Muscle of leg (tissue), 11 donors: ENCODE data around the gene MT1H. TPM values are rescaled to one million over a fixed set of nuclear protein-coding genes. Genes with fewer than 3 reads are reported as not detected.
"Not testable (repeated sequence)": the region's sequence is repeated elsewhere in the genome, so short reads cannot be mapped to it uniquely, and the experiment has no call there.

ENCODE experiments used
- DNase-seq: peaks from one replicate; pipeline ENCODE4 v3.0.0; 2013
- H3K27ac ChIP-seq: one replicate; pipeline ENCODE4 v1.5.1; 2013; ENCODE audit warnings: mild to moderate bottlenecking, low read length, control low read depth
- H3K27me3 ChIP-seq: one replicate; pipeline ENCODE4 v1.6.1; 2013; ENCODE audit warnings: low read length; ENCODE audit not compliant: control insufficient read depth, insufficient read depth
- H3K36me3 ChIP-seq: one replicate; pipeline ENCODE4 v1.6.1; 2013; ENCODE audit warnings: low read length; ENCODE audit not compliant: control insufficient read depth, insufficient read depth
- H3K4me1 ChIP-seq: one replicate; pipeline ENCODE4 v1.6.1; 2013; ENCODE audit warnings: low read length; ENCODE audit not compliant: control insufficient read depth, insufficient read depth
- H3K4me3 ChIP-seq: one replicate; pipeline ENCODE4 v1.5.1; 2013; ENCODE audit warnings: low read length, control low read depth
- H3K9me3 ChIP-seq: replicated peaks from 2 replicates; pipeline ENCODE4 v1.6.1; 2013; ENCODE audit warnings: low read depth, low read length; ENCODE audit not compliant: control insufficient read depth
- WGBS: methylation state at CpG from one replicate; pipeline ENCODE4 v1.1.5; 2013; ENCODE audit warnings: missing lambda C conversion rate; ENCODE audit not compliant: insufficient coverage; 5-methylcytosine and 5-hydroxymethylcytosine counted together
- polyA plus RNA-seq, 8 donors: library from polyadenylated mRNA; unstranded; fragments of 120-200 nt; gene quantifications; one replicate each; pipeline versions ENCODE4 v1.2.1 to v1.2.3, GENCODE V29; 2013; ENCODE audit warnings: inconsistent platforms in 1 of 8, low replicate concordance in 1 of 8; ENCODE audit not compliant: insufficient read length in 8 of 8, insufficient read depth in 1 of 8
- total RNA-seq: library from RNA; stranded (reverse); fragments of 120-200 nt; gene quantifications from one replicate; pipeline ENCODE4 v1.2.4, GENCODE V29; 2013

Gene MT1H
- total and polyA plus RNA-seq, 9 donors: 0.40 to 8.7 (median 5.1) TPM; not detected in 4

DNA sequence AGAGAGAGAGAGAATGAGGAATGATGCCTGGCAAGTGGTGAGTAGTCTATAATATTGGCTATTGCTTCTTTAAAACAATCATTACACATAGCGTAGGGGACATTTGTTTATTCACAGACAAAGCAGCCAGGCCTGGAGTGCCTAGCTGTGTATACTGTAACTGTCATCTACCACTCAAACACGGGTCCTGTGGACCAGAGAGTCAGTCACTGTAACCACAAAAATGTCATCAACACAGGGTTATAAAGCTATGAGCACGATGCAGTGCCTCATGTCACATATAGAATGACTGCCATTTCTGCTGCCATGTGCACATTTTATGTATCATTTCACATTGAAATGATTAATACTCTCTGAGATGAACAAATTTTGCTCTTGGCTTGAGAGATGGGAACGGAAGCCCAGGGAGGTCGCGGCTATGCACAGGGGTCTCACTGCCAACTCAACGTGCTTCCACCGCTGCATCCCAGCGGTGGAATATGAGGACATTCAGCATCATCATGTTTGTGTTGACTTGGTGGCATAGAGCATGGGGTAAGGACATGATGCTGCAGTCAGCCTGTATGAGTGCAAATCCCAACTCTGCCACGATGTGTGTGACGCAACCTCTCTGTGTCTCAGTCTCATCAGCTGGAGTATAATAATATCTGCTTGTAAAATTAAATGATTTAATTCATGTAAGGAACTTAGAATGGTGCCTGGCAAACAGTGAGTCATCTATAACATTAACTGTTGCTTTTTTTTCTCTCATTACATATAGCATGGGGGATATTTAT, 3.3 kb downstream of the MT1H start:
- Histone ChIP-seq H3K4me1 (peaks cover 27% of the 10 kb centered on the region), H3K4me3 (no peak overlapping the region), H3K27ac (no peak overlapping the region), H3K27me3 (peaks cover 89% of the 10 kb centered on the region), H3K36me3 (no peaks in the 10 kb centered on the region), H3K9me3 (no peaks in the 10 kb centered on the region)
- WGBS: 88% methylated on average over 6 of the region's 11 CpGs
- no peak for DNase-seq

DNA sequence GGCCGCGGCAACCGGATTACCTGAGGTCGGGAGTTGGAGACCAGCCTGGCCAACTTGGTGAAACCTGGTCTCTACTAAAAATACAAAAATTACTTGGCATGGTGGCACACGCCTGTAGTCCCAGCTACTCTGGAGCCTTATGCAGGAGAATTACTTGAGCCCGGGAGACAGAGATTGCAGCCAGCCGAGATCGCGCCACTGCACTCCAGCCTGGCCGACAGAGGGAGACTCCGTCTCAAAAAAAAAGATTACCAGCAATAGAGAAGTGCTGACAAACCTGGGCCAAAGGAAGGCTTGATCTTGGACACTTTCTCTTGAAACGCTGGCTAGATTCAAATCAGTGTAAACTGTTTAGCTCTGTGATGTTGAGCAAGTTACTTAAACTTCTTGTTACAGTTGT, 4.3 kb downstream of the MT1H start:
- Histone ChIP-seq H3K36me3 (no peaks in the 10 kb centered on the region), H3K9me3 (no peaks in the 10 kb centered on the region), H3K4me1 (peaks cover 24% of the 10 kb centered on the region), H3K4me3 (no peak overlapping the region), H3K27me3 (peaks cover 85% of the 10 kb centered on the region), H3K27ac (no peak overlapping the region)
- 23% methylated on average over 11 of the region's 12 CpGs for WGBS
- DNase-seq: peak; percentile 76

- WGBS: 19% methylated on average over 4 of the region's 6 CpGs
- H3K4me3 ChIP-seq, H3K36me3 ChIP-seq, H3K9me3 ChIP-seq, H3K27ac ChIP-seq: not testable (repeated sequence)
- peak; percentile 56 for DNase-seq
- peaks cover 78% of the 10 kb centered on the region for H3K27me3 ChIP-seq
- peaks cover 22% of the 10 kb centered on the region for H3K4me1 ChIP-seq
Measured at GRCh38 chr16:56674570-56674969, 5.0 kb downstream of the MT1H start.

DNA sequence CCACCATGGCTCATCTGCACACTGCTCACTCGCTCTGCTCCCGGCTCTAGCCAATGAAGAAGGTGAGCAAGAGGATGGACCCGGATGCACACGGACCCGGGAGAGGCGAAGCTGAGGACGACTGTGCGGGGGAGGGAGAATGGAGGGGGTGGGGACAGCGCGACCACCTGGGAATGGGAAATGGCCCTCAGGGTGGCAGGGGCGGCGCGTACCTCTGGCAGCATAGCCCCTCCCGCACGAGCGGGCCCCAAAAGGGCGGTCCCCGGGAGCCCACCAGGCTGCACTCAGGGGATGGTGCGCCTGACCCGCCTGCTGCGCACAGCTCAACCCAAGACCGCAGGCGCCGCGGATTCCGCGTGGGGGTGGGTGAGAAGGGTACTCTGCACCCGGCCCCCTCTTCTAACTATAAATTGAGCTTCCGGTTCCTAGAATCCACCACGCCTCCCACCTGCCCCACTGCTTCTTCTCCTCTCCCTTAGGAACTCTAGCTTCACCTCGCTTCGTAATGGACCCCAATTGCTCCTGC, 6.1 kb downstream of the MT1H start:
- H3K27me3 ChIP-seq: peaks cover 66% of the 10 kb centered on the region
- no peak overlapping the region for H3K27ac ChIP-seq
- WGBS: 4% methylated on average over 21 of the region's 32 CpGs
- DNase-seq: no peak
- no peaks in the 10 kb centered on the region for H3K36me3 ChIP-seq
- no peaks in the 10 kb centered on the region for H3K9me3 ChIP-seq
- no peak overlapping the region for H3K4me3 ChIP-seq
- H3K4me1 ChIP-seq: peaks cover 14% of the 10 kb centered on the region

- Histone ChIP-seq H3K9me3 (no peaks in the 10 kb centered on the region), H3K27me3 (peaks cover 51% of the 10 kb centered on the region), H3K4me1 (peaks cover 18% of the 10 kb centered on the region), H3K36me3 (no peaks in the 10 kb centered on the region), H3K4me3 (no peak overlapping the region), H3K27ac (no peak overlapping the region)
- DNase-seq: no peak
- no CpG with 5 or more reads among the region's 3 CpGs for WGBS
Measured at GRCh38 chr16:56677474-56677873, 7.9 kb downstream of the MT1H start.

DNA sequence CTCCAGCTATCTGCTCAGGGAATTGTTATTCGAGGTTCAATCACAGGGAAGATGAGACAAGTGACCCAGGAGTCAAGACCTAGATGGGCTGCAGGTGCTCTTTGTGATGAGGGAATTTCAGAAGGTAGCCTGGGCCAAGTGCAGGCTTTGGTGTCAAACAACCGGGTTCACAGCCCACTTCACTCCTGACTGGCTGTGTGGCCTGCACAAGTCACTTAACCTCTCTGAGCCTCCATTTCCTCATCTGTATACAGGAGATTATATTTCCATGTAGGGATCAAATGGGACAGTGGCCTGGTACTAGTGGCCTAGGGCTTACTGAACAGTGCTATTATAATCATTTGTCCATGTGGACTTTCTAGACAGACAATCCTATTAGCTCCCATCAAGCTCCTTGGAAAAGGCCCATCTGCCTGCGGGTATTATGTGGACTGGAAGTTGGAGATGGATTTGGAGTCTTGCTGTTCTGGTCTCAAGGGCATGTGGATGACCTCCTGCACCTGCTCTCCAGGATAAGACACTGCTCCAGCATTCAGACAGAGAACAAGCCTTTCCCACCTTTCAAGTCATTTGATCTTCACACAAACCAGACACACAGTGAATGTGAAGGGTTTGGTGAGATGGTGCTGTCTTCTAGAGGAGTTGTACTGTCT, 9.6 kb downstream of the MT1H start:
- DNase-seq: no peak
- H3K4me1 ChIP-seq: peaks cover 33% of the 10 kb centered on the region
- WGBS: no CpG with 5 or more reads among the region's 3 CpGs
- no peaks in the 10 kb centered on the region for H3K9me3 ChIP-seq
- peaks cover 40% of the 10 kb centered on the region for H3K27me3 ChIP-seq
- H3K27ac ChIP-seq: no peak overlapping the region
- no peak overlapping the region for H3K4me3 ChIP-seq
- H3K36me3 ChIP-seq: no peaks in the 10 kb centered on the region

- Histone ChIP-seq H3K27ac (no peak overlapping the region), H3K36me3 (no peaks in the 10 kb centered on the region), H3K9me3 (no peaks in the 10 kb centered on the region), H3K27me3 (peaks cover 35% of the 10 kb centered on the region), H3K4me3 (no peak overlapping the region), H3K4me1 (peaks cover 39% of the 10 kb centered on the region)
- DNase-seq: no peak
- WGBS: 95% methylated on average over 4 of the region's 6 CpGs
Measured at GRCh38 chr16:56679818-56680217, 10.2 kb downstream of the MT1H start.

DNA sequence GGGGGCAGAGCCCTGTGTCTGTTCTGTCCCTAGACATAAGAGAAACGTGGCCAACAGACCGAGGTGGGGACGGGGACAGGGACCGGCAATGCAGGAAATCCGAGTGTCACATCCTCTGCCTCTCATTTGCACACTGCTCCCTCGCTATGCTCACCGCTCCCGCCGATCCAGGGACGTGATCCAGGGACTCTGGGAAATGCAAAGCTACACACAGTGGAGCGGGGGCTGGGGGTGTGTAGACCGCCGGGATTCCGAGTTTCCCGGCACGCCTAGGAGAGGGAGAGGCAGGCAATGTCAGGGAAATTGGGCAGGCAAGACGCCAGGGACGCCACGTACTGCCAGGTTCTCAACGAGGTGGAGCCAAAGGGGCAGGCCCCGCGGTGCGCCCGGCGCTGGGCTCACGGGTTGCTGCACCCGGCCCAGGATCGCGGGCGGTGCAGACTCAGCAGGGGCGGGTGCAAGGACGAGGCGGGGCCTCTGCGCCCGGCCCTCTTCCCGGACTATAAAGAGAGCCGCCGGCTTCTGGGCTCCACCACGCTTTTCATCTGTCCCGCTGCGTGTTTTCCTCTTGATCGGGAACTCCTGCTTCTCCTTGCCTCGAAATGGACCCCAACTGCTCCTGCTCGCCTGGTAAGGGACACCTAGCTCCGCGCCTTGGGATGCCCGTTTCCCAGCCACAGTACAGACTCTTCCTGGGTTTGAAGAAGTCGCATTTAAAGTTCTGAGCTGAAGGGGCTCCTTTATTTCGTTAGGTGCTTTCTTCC, 12.5 kb downstream of the MT1H start, which contains the start of gene MT1X:
MT1X (plus strand) TSS at position 532 of the 764 bp plus-strand sequence; CDS start at position 603, 71 bp downstream.
- Histone ChIP-seq H3K27me3 (peaks cover 12% of the 10 kb centered on the region), H3K36me3 (no peaks in the 10 kb centered on the region), H3K4me3 (peak within 1 kb of the TSS; percentile 59), H3K4me1 (peaks cover 34% of the 10 kb centered on the region), H3K27ac (peak within 1 kb of the TSS; percentile 25), H3K9me3 (peaks cover 6% of the 10 kb centered on the region)
- peak; percentile 95 for DNase-seq
- under 1% methylated on average over 41 of the region's 49 CpGs for WGBS

DNA sequence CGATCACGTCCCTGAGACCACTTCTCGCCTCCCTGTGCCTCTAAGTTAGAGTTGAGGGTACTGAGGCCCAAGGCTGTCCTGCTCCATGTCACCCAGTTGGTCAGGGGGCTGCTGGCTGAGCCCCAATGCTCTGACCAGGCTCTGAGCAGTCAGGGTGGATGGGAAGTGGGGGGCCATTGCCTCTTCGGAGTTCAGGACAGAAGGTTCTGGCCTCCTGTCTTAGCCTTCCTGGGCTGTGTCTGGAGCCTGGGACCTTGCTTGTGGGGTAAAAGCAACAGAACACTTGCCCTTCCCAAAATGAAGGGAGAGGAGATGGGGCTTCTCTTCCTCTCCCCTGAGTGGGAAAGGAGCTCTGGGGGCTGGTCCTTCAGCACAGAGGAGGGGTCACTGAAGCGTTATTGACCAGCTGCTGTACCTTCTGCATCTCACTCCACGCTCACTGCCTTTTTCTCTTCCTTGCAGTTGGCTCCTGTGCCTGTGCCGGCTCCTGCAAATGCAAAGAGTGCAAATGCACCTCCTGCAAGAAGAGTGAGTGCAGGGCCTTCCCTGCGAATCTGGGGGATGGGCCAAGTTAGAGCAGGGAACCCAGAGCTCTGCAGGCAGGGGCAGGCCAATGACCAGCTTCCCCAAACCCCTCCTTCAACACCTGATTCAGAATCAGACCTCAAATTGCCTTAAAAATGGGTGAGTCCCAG, 13.2 kb downstream of the MT1H start:
- no peaks in the 10 kb centered on the region for H3K36me3 ChIP-seq
- WGBS: 21% methylated on average over 5 of the region's 8 CpGs
- no peak for DNase-seq
- no peak overlapping the region for H3K27ac ChIP-seq
- H3K27me3 ChIP-seq: peaks cover 7% of the 10 kb centered on the region
- H3K9me3 ChIP-seq: peaks cover 6% of the 10 kb centered on the region
- H3K4me1 ChIP-seq: peaks cover 34% of the 10 kb centered on the region
- peak overlapping the region; percentile 59 for H3K4me3 ChIP-seq
